Sciatic nerve (tissue), 2 donors: ENCODE results near the gene MUC16. TPM values are rescaled to one million over a fixed set of nuclear protein-coding genes. Genes with fewer than 3 reads are reported as not detected.
"Not testable (repeated sequence)": the region's sequence is repeated elsewhere in the genome, so short reads cannot be mapped to it uniquely, and the experiment has no call there.

ENCODE experiments used
- ATAC-seq: fragments of 200-7000 bp; cut with Tn5 transposase; one replicate; pipeline ENCODE4 v1.9.1; 2020; ENCODE audit warnings: mild to moderate bottlenecking, moderate library complexity
- DNase-seq: peaks from one replicate; pipeline ENCODE4 v3.0.0-alpha.2; 2020; ENCODE audit warnings: low spot score
- intact Hi-C: fragments of 100-400 bp; cut with DNase I; formaldehyde crosslinking; loops from one replicate; pipeline ENCODE4 v1.14.2; 2022
- total RNA-seq: library from RNA; stranded (reverse); fragmentation: NEBNext Ultra II Directional; extraction: Animal tissue kit (Norgen Biotek cat#: 25700); gene quantifications from one replicate; pipeline ENCODE4 v1.2.1, GENCODE V29; 2021
- donor health status: DM: no; HTN: no; CAD: no.
- donor health status: DM: no; HTN: no; CAD: no.

MUC16 gene
- 1.3 TPM for total RNA-seq

- no peak for DNase-seq
- no peak for ATAC-seq
- intact Hi-C loops = no loop called here
Observed at GRCh38 chr19:9009935-9010651, at the start of gene MUC16. Gene MUC16, minus strand, starts transcription at chr19:9010409.

GRCh38 chr19:9058905-9059667 is 48.9 kb upstream of the MUC16 start:
- DNase-seq (no peak), ATAC-seq (no peak)
- intact Hi-C loops = no loop called here

GRCh38 chr19:9057505-9058258 is 47.5 kb upstream of the MUC16 start:
- intact Hi-C loops = no loop called here
- DNase-seq = no peak
- no peak for ATAC-seq

GRCh38 chr19:9056131-9056530 is 45.9 kb upstream of the MUC16 start:
- DNase-seq, ATAC-seq, intact Hi-C loops: not testable (repeated sequence)

- DNase-seq = no peak
- no peak for ATAC-seq
Observed at GRCh38 chr19:9054765-9055164, 44.6 kb upstream of the MUC16 start.

GRCh38 chr19:9054207-9054606 is 44.0 kb upstream of the MUC16 start:
- DNase-seq = no peak
- intact Hi-C loops = no loop called here
- no peak for ATAC-seq

More at GRCh38 chr19:9054765-9055164, 44.6 kb upstream of the MUC16 start:
- intact Hi-C loops = no loop called here

GRCh38 chr19:9053674-9054073 is 43.5 kb upstream of the MUC16 start:
- DNase-seq, intact Hi-C loops, ATAC-seq: not testable (repeated sequence)

- DNase-seq (no peak), ATAC-seq (no peak)
- intact Hi-C loops = no loop called here
Observed at GRCh38 chr19:9052894-9053293, 42.7 kb upstream of the MUC16 start.

GRCh38 chr19:9046694-9047093 is 36.5 kb upstream of the MUC16 start:
- intact Hi-C loops = no loop called here
- ATAC-seq = no peak
- no peak for DNase-seq

- DNase-seq (no peak), ATAC-seq (no peak)
- intact Hi-C loops = no loop called here
Observed at GRCh38 chr19:9044449-9044848, 34.2 kb upstream of the MUC16 start.

GRCh38 chr19:9043524-9043923 is 33.3 kb upstream of the MUC16 start:
- ATAC-seq (no peak), DNase-seq (no peak)
- intact Hi-C loops = no loop called here

GRCh38 chr19:9041023-9041422 is 30.8 kb upstream of the MUC16 start:
- intact Hi-C loops = no loop called here
- no peak for ATAC-seq
- no peak for DNase-seq

GRCh38 chr19:9040131-9040530 is 29.9 kb upstream of the MUC16 start:
- intact Hi-C loops = no loop called here
- DNase-seq (no peak), ATAC-seq (no peak)

GRCh38 chr19:9039728-9040127 is 29.5 kb upstream of the MUC16 start:
- intact Hi-C loops = no loop called here
- ATAC-seq = no peak
- no peak for DNase-seq

- no peak for ATAC-seq
- intact Hi-C loops = no loop called here
- DNase-seq = no peak
Observed at GRCh38 chr19:9037400-9038062, 27.3 kb upstream of the MUC16 start.

GRCh38 chr19:9032136-9032631 is 22.0 kb upstream of the MUC16 start:
- intact Hi-C loops = no loop called here
- DNase-seq (no peak), ATAC-seq (no peak)

GRCh38 chr19:9018163-9018875 is 8.1 kb upstream of the MUC16 start:
- DNase-seq (no peak), ATAC-seq (no peak)
- intact Hi-C loops = no loop called here

GRCh38 chr19:9014803-9015202 is 4.6 kb upstream of the MUC16 start:
- intact Hi-C loops = no loop called here
- no peak for DNase-seq

GRCh38 chr19:9013988-9014387 is 3.8 kb upstream of the MUC16 start:
- no peak for ATAC-seq
- intact Hi-C loops = no loop called here

More at GRCh38 chr19:9014803-9015202, 4.6 kb upstream of the MUC16 start:
- ATAC-seq = no peak

More at GRCh38 chr19:9013988-9014387, 3.8 kb upstream of the MUC16 start:
- DNase-seq = no peak
